Nephron (organoid): ENCODE measurements around the gene DPEP1.
A peak's percentile ranks its signal among the peaks of the same experiment; 100 is the strongest.
"Not testable (repeated sequence)": the region's sequence is repeated elsewhere in the genome, so short reads cannot be mapped to it uniquely, and the experiment has no call there.

Experiments used
- H3K27ac Mint-ChIP-seq, 3 experiments: 2 replicates each; pipeline ENCODE4 v1.8.0; 2020; ENCODE audit warnings: mixed read lengths in 3 of 3, mild to moderate bottlenecking in 2 of 3, moderate library complexity in 1 of 3
- H3K27me3 Mint-ChIP-seq: 2 replicates; pipeline ENCODE4 v1.8.0; 2021; ENCODE audit warnings: low read depth, mild to moderate bottlenecking, moderate library complexity, mixed read lengths
- H3K36me3 Mint-ChIP-seq: 2 replicates; pipeline ENCODE4 v1.8.0; 2020; ENCODE audit warnings: low read depth, mixed read lengths
- H3K4me1 Mint-ChIP-seq: 2 replicates; pipeline ENCODE4 v1.8.0; 2020; ENCODE audit warnings: mixed read lengths
- H3K4me3 Mint-ChIP-seq, 3 experiments: 2 replicates each; pipeline ENCODE4 v1.8.0; 2020; ENCODE audit warnings: mild to moderate bottlenecking in 3 of 3, mixed read lengths in 3 of 3, moderate library complexity in 2 of 3
- H3K9me3 Mint-ChIP-seq: 2 replicates; pipeline ENCODE4 v1.8.0; 2020; ENCODE audit warnings: mixed read lengths
- TF ChIP-seq, protein P1 (sequence below), 3 experiments: fragments of 200-600 bp; sonication (generic); IDR thresholded peaks; one replicate each; pipeline ENCODE4 v1.5.0; 2021; ENCODE audit warnings: antibody characterized with exemption in 3 of 3; ENCODE audit not compliant: unreplicated experiment in 3 of 3

DPEP1 gene

GRCh38 chr16:89661215-89661614, 47.8 kb downstream of the DPEP1 start:
- Mint-ChIP-seq H3K27ac (no peak overlapping the region), H3K27me3 (no peaks in the 10 kb centered on the region), H3K9me3 (peaks cover 6% of the 10 kb centered on the region), H3K36me3 (peaks cover 69% of the 10 kb centered on the region), H3K4me3 (peak overlapping the region; percentile 68 to 73 (median 71)), H3K4me1 (peaks cover 11% of the 10 kb centered on the region)
- TF ChIP-seq, protein P1, sequence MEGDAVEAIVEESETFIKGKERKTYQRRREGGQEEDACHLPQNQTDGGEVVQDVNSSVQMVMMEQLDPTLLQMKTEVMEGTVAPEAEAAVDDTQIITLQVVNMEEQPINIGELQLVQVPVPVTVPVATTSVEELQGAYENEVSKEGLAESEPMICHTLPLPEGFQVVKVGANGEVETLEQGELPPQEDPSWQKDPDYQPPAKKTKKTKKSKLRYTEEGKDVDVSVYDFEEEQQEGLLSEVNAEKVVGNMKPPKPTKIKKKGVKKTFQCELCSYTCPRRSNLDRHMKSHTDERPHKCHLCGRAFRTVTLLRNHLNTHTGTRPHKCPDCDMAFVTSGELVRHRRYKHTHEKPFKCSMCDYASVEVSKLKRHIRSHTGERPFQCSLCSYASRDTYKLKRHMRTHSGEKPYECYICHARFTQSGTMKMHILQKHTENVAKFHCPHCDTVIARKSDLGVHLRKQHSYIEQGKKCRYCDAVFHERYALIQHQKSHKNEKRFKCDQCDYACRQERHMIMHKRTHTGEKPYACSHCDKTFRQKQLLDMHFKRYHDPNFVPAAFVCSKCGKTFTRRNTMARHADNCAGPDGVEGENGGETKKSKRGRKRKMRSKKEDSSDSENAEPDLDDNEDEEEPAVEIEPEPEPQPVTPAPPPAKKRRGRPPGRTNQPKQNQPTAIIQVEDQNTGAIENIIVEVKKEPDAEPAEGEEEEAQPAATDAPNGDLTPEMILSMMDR (IDR thresholded peaks at IDR 0.05; ENCODE audit: unreplicated experiment in 3 of 3), result no peak

DNA sequence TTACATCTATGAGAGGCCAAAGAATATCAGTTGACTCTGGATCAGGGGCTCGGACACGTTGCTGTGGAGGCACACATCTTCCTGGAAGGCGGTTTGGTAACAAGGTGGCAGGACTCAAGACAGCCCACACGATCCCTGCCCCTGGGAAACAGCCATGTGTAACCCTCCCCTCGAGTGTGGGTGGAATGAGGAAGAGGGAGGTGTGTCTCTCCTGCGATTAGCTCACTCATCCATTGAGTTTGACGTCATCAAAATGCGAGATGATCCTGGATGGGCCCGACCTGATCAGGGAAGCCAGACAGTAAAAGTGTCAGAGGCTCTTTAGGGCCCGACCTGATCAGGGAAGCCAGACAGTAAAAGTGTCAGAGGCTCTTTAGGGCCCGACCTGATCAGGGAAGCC, 50.8 kb downstream of the DPEP1 start:
- H3K4me1 Mint-ChIP-seq, H3K27me3 Mint-ChIP-seq: not testable (repeated sequence)
- peaks cover 11% of the 10 kb centered on the region for H3K9me3 Mint-ChIP-seq

GRCh38 chr16:89667000-89667399, 53.6 kb downstream of the DPEP1 start:
- H3K27me3 Mint-ChIP-seq, H3K9me3 Mint-ChIP-seq, H3K27ac Mint-ChIP-seq, H3K4me1 Mint-ChIP-seq, H3K4me3 Mint-ChIP-seq: not testable (repeated sequence)
- H3K36me3 Mint-ChIP-seq, result peaks cover 45% of the 10 kb centered on the region
- TF ChIP-seq, protein P1 (IDR thresholded peaks at IDR 0.05; ENCODE audit: unreplicated experiment in 3 of 3), result peak in 1 of 3 experiments; percentile 37

More for the DNA sequence above, 50.8 kb downstream of the DPEP1 start:
- H3K27ac Mint-ChIP-seq, H3K4me3 Mint-ChIP-seq: not testable (repeated sequence)
- H3K36me3 Mint-ChIP-seq, result peaks cover 65% of the 10 kb centered on the region

DNA sequence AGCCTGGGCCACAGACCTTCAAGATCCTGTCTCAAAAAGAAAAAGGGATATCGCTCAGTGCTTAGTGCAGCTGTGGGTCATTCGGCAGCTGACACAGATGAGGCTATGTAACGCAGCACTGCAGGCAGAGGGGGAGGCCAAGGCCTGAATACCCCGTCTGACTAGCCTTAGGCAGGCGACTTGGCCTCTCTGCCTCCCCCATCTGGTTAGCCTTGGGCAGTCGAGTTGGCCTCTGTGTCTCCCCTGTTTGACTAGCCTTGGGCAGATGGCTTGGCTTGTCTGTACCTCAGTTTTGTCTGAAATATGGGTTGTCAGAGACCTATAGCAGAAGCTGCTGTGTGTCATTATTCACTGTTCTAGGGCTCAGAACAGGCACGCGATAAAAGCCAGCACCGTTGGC, 54.2 kb downstream of the DPEP1 start:
- Mint-ChIP-seq H3K4me3 (no peak overlapping the region), H3K27ac (no peak overlapping the region), H3K36me3 (peaks cover 46% of the 10 kb centered on the region), H3K4me1 (no peaks in the 10 kb centered on the region), H3K27me3 (peaks cover 3% of the 10 kb centered on the region), H3K9me3 (peaks cover 9% of the 10 kb centered on the region)
- TF ChIP-seq, protein P1 (IDR thresholded peaks at IDR 0.05; ENCODE audit: unreplicated experiment in 3 of 3), result no peak

DNA sequence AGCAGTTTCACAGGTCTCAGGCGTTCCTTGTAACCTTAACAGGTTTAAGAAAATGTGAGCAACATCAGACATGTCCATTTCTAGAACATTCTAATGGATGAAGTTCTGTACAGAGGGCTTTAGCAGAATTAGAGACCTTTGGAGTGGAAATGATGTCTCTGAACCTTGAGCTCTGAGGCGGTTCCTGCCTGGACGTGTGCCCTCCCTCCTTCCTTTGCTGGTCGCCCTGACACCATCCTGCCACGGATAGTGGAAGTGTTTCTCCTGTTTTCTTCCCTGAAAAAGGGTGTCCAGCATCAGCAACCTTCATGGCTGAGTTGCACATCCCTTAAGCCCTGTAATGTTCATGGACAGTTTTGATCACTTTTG, 55.3 kb downstream of the DPEP1 start:
- Mint-ChIP-seq H3K27ac (no peak overlapping the region), H3K4me1 (no peaks in the 10 kb centered on the region), H3K9me3 (peaks cover 9% of the 10 kb centered on the region), H3K36me3 (peaks cover 39% of the 10 kb centered on the region), H3K4me3 (no peak overlapping the region), H3K27me3 (peaks cover 3% of the 10 kb centered on the region)
- TF ChIP-seq, protein P1 (IDR thresholded peaks at IDR 0.05; ENCODE audit: unreplicated experiment in 3 of 3), result no peak

GRCh38 chr16:89669755-89670154, 56.3 kb downstream of the DPEP1 start:
- Mint-ChIP-seq H3K9me3 (peaks cover 9% of the 10 kb centered on the region), H3K36me3 (peaks cover 32% of the 10 kb centered on the region), H3K27me3 (peaks cover 3% of the 10 kb centered on the region), H3K27ac (no peak overlapping the region), H3K4me1 (no peaks in the 10 kb centered on the region), H3K4me3 (no peak overlapping the region)
- TF ChIP-seq, protein P1 (IDR thresholded peaks at IDR 0.05; ENCODE audit: unreplicated experiment in 3 of 3), result no peak
